Amygdala (tissue), 56 donors: ENCODE measurements around the gene TNS1.

Experiments used
- DNase-seq, 56 donors: peaks; one replicate each; lab custom pipeline; 2025; lab: John Stamatoyannopoulos, UW

The TNS1 gene

GRCh38 chr2:217948897-217949296 is 53.9 kb downstream of the TNS1 start:
- no peak for DNase-seq

DNA sequence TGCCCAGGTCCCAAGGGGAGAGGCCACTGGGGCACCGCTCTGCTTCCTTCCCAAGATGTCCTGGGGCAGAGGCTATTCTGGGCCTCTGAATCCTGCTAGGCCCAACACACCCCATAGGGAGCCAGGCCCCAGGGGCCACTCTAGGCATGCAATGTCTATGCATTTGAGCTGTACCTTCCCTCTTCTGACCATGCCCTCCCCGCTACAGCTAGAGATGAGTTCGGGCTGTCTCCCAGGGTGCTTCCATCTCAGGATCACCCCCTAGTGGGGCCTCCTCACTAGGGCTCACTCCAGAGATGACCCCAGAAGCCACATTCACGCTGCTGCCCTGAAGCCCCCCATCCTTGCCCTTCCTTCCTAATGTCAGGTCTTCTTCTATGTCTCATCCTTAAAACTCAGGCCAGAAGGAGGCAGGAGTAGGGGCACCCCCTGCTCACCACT is 54.4 kb downstream of the TNS1 start:
- DNase-seq = no peak

DNA sequence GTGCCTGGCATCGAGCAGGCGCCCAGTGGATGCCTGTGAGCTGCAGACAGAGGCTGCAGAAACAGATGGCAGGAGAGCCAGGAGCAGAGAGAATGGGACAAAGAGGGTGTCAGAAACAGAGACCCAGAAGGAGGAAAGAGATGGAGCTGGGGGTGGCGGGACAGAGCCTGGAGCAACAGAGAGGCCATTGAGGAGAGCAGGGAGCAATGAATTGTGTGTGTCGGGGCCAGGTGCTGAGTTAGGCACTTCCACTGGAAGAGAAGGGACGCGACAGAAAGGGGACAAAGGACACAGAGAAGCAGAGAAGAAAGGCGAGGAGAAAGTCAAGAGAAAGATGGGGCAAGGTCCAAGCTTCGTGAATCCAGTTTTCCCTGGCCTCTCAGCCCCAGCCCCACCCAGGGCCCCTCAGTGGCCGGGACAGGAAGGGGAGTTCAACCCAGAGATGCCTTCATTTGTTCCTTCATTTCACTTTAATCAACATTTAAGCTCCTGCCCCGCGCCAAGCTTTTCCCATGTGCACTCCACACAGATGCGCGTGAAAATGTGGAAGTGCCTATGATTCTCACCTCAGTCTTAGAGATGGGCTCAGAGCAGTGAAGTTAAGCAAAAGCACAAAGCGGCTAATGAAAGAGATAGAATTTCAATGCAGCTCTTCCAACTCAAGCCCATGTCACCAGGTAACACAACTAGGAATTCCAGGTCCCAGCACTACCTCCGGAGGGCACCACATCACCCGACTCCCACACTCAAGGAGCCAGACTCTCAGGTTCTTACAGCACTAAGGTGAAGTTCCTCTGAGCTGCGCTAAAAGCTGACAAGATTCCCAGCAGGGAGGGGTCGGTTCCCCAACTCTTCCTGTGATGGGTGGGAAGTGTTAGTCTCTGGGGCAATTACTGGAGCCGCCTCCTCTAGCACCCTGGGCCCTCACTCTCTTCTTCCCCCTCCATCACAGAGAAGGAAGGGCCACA is 55.1 kb downstream of the TNS1 start:
- peak in 29 of 56 donors; percentile 16 to 75 (median 44) for DNase-seq

DNA sequence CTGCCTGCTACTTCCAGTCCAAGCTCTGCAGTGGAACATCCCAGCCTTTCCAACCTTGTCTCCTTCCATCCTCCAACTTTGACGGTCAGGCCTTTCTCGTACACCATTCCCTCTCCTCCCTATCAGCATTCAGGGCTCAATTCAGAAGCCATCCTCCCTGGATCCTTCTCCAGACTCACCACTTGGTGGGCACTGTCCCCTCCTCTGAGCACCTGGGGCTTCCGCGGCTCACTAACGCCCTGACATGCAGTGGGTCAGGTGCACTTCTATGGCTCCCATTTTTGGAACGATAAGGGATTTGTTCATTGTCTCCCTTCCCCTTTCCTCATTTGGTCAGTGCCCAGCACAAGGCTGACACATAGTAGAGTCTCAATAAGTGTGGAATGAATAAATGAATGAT is 56.7 kb downstream of the TNS1 start:
- no peak for DNase-seq

DNA sequence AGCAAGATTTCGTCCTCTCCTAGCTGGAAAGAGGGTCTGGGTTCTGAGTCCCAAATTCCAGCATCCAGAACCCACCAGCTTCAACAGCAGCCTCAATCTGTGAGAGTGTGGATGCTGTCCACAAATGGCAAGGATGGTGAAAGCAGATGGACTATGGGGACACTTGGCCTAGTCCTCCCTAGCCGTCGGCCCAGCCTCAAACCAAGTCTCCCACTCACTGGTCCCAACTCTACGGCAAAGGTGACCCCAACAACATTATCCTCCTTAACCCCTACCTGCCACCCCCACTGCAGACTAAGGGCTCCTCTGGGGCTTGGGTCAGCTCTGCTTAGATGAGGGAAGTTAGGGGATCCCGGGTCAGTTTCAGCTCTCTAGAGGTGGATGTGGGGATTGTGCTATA is 57.3 kb downstream of the TNS1 start:
- DNase-seq = no peak

GRCh38 chr2:217944923-217945322 is 57.9 kb downstream of the TNS1 start:
- no peak for DNase-seq

DNA sequence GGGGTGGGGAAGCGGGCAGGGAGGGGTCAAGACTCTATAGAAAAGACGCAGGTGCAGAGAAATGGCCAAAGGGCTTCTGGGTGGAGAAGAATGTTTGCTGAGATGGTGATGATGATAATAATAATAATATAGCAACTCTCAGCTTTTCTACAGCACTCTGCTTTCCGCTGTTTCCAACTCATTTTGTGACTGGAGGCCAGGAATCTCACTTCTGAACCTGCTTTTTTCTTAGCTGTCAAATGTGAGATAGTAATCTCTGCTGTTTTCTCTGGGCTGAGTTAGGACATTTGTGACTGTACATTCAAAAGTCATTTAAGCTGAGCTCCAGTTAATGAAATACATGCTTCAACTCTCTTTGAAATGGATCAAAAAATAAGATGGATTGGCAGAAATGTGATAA is 58.4 kb downstream of the TNS1 start:
- DNase-seq = no peak

- DNase-seq = peak in 53 of 56 donors; percentile 17 to 89 (median 68)
Observed at GRCh38 chr2:217943446-217944321, 59.1 kb downstream of the TNS1 start.

DNA sequence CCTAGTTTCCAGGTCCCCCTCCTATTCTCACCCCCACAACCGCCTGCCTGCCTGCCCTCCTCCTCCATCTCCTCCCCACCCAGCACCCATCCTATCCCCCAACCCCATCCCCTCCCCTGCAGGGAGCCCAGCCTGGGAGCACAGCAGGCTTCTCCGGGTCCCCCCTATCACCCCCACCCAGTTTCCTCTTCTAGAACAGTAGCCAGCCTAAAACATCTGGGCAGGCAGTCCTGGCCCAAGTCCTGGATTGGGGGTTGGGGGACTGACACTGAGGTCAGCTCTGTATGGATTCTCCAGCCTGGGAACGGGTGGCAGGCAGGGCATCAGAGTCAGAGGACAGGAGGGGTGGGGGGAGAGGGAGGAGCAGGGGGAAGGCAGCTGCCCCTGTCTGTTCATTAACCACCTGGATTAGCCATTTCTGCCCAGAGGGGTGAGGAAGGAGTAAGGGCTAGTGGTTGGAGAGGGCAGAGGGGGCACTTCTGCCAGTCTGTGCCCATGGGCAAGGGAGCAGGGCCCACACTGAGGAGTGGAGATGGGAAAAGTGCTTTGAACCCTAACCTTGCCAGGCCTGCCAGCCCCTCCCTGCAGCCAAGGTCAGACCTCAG is 60.0 kb downstream of the TNS1 start:
- peak in 40 of 56 donors; percentile 6 to 79 (median 50) for DNase-seq

DNA sequence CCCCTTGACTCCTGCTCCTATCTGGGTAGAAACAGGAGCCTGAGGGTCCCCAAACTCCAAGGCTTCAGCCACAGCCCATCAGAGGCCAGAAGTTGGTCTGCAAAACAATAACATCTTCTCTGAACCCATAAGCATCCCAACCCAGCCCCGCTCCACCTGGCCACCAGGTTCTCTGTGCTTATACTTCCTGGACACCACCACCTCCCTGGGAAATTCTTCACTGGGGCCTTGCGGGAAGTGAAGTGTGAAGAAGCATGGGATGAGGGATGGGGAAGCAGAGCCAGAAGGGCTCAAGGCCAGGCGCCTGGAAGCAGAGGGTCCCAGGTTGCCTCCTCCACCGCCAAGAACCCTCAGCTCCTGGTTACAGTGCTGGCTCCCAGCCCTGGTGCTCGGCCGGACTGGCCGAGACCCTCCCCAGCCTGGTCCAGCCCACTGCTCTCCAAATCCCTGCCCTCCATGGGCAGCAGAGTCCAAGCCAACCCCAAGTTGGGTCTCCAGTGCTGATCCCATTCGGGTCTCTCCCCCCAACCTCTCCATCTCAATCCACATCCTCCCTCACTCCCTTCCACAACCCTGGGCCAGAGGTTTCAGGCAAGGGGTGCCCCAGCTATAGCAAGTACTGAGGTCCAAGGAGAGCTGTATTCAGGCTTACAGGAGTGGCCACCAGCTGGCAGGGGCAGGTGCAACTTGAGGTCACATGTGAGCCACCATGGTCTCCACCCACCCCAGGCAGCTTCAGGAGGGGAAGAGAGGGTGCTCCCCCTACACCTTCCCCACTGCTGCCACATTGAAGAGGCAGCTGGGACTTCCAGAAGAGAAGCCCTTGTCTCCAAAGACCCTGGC is 60.7 kb downstream of the TNS1 start:
- DNase-seq = no peak

- no peak for DNase-seq
Observed at GRCh38 chr2:217941339-217941738, 61.5 kb downstream of the TNS1 start.

DNA sequence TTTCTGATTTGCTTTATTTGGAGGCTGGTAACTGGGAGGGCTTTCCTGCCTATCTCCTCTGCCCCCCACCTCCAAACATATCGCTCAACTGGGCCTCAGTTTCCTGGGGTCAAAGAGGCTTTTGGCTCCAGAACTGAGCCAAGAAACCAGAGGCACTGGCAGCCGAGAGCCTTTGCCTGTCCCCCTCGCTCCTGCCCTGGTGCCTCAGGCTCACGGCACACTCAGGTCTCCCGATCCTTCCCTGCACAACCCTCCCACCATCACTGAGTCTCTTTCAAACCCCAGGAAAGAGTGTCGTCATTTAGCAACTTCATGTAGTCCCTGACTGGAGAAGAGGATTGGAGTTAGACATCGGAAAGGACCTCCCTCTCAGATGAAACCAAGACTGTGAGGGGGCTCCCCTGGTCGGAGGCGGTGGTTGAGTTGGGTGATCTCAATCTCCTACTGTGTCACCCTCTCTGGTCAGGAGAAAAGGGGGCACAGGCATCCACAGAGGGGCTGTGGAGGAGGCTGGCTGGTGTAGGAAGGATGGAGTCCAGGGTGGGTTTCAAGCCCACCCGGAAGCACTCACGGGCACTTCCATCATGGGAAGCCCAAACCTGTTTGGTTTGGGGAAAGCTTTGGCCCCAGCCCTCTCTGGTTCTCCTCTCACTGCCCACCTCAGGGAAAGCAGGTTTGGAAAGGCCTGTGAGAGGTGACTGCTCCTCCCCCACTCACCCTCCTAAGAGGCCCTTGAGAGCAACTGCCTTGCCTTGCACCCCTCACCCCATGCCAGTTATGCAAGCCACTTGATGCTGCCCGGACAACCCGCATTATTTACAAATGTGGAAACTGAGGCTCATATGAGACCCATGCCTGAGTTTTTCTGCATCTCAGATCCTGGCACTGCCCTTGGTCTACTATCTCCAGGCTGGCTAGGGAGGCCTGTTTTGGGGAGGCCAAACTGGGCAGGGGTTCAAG is 62.3 kb downstream of the TNS1 start:
- DNase-seq = no peak

DNA sequence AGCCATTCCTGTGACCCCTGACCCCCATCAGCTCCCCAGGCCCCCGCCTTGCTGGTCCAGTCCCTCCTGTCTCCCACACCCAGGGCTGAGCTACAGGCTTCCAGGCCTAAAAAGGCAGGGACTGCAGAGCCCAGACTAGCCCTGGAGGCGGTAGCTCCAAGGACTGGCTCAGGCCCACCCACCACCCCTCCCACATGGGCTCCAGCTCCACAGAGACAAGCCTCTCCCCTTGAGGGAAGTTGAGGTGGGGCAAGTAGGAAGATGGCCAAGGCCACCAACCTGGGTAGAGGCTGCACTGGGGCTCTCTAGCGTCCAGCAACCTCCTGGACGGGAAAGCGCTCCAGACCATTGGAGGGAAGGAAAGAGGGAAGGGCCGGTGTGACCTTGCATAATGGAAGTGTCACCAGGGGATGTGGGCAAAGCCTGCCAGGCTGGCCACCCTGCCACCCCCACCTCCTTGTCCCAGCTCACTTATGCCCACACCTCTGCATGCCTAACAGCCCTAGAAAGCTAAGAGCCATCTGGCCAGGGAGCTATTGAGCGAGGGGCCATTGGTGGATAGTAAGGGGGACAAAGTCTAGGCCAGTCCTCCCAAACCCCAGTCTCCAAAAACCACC is 63.1 kb downstream of the TNS1 start:
- no peak for DNase-seq

- no peak for DNase-seq
Observed at GRCh38 chr2:217939220-217939619, 63.6 kb downstream of the TNS1 start.

- DNase-seq = no peak
Observed at GRCh38 chr2:217938036-217938435, 64.8 kb downstream of the TNS1 start.

DNA sequence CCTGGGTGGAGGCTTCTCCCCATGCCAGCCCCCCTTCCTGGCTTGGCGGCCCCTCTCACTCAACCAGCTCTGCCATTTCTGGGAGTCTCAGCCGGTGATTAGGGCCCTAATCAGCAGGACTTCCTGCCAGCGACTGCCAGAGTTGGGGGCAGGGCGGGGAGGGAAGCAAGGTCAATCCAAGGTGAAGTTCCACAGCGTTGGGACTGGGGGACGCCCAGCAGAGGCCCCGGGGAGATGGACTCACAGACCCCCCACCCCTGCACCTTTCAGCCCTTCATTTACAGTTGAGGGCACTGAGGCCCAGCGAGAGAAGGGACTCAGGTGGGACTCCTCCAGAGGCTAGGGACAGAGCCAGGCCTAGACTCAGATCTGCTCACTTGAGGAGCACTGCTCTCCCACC is 65.3 kb downstream of the TNS1 start:
- DNase-seq = no peak

DNA sequence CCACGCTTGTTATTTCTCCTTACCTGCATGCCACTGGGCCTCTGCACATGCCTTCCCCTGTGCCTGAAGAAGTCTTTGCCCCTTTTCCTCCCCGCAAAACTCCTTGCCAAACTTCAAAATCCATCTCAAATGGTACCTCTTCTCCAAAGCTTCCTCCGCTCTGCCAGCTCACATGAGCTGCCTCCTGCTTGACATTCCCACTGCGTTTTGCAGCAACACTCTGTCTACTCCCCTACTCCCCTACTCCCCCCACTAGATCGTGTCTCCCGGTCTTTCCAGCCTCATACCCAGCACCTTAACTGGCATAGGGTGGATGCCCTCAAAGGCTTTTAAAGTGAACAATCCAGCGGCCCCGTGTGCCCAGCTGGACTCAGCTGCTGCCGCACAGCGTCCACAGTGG is 65.8 kb downstream of the TNS1 start:
- no peak for DNase-seq
